SK-N-MC (cell line): Measurements from ENCODE around the gene KBTBD8.

Experiments
- EZH2 ChIP-seq: fragments of 200-600 bp; sonication (generic); IDR thresholded peaks from one replicate; pipeline ENCODE4 v1.6.1; 2017; ENCODE audit warnings: antibody characterized with exemption
- FOXP2 ChIP-seq: optimal IDR thresholded peaks from 2 replicates; pipeline ENCODE3; 2011; ENCODE audit warnings: mild to moderate bottlenecking, moderate library complexity; ENCODE audit not compliant: insufficient read depth; ENCODE audit errors: extremely low read length, control extremely low read depth
- POLR2AphosphoS5 ChIP-seq: IDR thresholded peaks from 2 replicates; pipeline ENCODE4 v1.6.1; 2012; ENCODE audit warnings: mild to moderate bottlenecking, low read depth, low read length, borderline replicate concordance

DNA sequence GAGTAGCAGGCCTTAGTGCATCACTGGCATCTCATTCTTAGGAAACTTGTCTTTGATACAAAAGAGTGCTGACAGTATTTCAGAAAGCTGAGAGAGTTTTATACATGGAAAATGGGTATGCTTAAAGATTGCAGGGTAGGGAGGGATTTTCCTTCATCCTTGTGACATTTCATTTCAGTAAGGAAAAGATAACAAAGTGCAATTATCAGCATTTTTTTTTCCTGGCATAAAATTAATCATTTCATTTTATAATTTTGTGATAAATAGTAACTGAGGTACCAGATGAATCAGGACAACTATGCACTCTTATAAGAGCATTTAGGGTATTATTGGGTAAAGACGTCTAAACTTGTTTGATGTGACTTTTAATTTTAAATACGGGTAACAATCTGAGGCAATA is 10.3 kb downstream of the KBTBD8 start:
- no peak for TF ChIP-seq POLR2AphosphoS5
- no peak for TF ChIP-seq EZH2
- no peak for TF ChIP-seq FOXP2
